H1 (cell line): ENCODE measurements around the gene UTP25. TPM values are rescaled to one million over a fixed set of nuclear protein-coding genes. Genes with fewer than 3 reads are reported as not detected.

Experiments used
- CTCF ChIA-PET: fragments of 300-600 bp; sonication (Branson Sonifier 250); formaldehyde crosslinking; loops from one replicate; lab custom pipeline; 2021; ENCODE audit not compliant: partially characterized antibody; lab: Charles Lee
- POLR2A ChIA-PET: fragments of 300-600 bp; sonication (Branson Sonifier 250); formaldehyde crosslinking; loops from one replicate; lab custom pipeline; 2021; ENCODE audit warnings: inconsistent platforms; ENCODE audit not compliant: partially characterized antibody; lab: Charles Lee
- DNase-seq, 2 experiments: peaks; one replicate each; pipeline versions ENCODE4 v3.0.0 to v3.0.0-alpha.2; 2010 to 2022; ENCODE audit warnings: low spot score in 2 of 2, low read depth in 1 of 2, mixed read lengths in 1 of 2
- FAIRE-seq: peaks from 2 replicates; lab custom pipeline; 2011; peaks lifted over from hg19 to GRCh38; lab: Jason Lieb, UNC
- H2AFZ ChIP-seq: 2 replicates; pipeline ENCODE4 v1.8.1; 2012; ENCODE audit warnings: low read length, inconsistent platforms
- H2AK5ac ChIP-seq: 2 replicates; pipeline ENCODE4 v1.6.1; 2013; ENCODE audit warnings: low read depth, low read length
- H2BK120ac ChIP-seq: replicated peaks from 2 replicates; pipeline ENCODE3; 2013; ENCODE audit warnings: low read depth, low read length, inconsistent platforms
- H2BK12ac ChIP-seq: 2 replicates; pipeline ENCODE4 v1.6.1; 2013; ENCODE audit warnings: low read depth, low read length
- H2BK15ac ChIP-seq: 2 replicates; pipeline ENCODE4 v1.6.1; 2013; ENCODE audit warnings: low read length
- H2BK20ac ChIP-seq: 2 replicates; pipeline ENCODE4 v1.6.1; 2013; ENCODE audit warnings: low read length
- H2BK5ac ChIP-seq: 2 replicates; pipeline ENCODE4 v1.6.1; 2013; ENCODE audit warnings: low read depth, low read length
- H3K14ac ChIP-seq: 2 replicates; pipeline ENCODE4 v1.6.1; 2013; ENCODE audit warnings: inconsistent platforms; ENCODE audit not compliant: insufficient read length
- H3K18ac ChIP-seq: 2 replicates; pipeline ENCODE4 v1.6.1; 2013; ENCODE audit warnings: low read length; ENCODE audit errors: extremely low read depth
- H3K23ac ChIP-seq: 2 replicates; pipeline ENCODE4 v1.6.1; 2013; ENCODE audit warnings: inconsistent platforms; ENCODE audit not compliant: insufficient read length
- H3K23me2 ChIP-seq: 2 replicates; pipeline ENCODE4 v1.6.1; 2013; ENCODE audit warnings: low read depth, low read length
- H3K27ac ChIP-seq: 2 replicates; pipeline ENCODE4 v1.6.1; 2011; ENCODE audit warnings: low read depth, low read length, inconsistent platforms
- H3K27me3 ChIP-seq, 4 experiments: replicated peaks in 1 of 4; 1 replicate in 1 of 4; 2 replicates in 3 of 4; pipeline versions ENCODE4 v1.6.1 to v1.8.1; 2011 to 2013; ENCODE audit warnings: low read length in 3 of 4, mild to moderate bottlenecking in 3 of 4, inconsistent platforms in 2 of 4, mixed read lengths in 2 of 4, moderate library complexity in 1 of 4; ENCODE audit not compliant: control insufficient read depth in 3 of 4, insufficient read depth in 3 of 4; ENCODE audit errors: extremely low read depth in 1 of 4
- H3K36me3 ChIP-seq, 4 experiments: 2 replicates each; pipeline versions ENCODE4 v1.6.1 to v1.8.1; 2011 to 2013; ENCODE audit warnings: mild to moderate bottlenecking in 4 of 4, low read length in 3 of 4, moderate library complexity in 2 of 4, control low read depth in 1 of 4, inconsistent platforms in 1 of 4; ENCODE audit not compliant: insufficient read depth in 4 of 4, control insufficient read depth in 2 of 4
- H3K4ac ChIP-seq: replicated peaks from 2 replicates; pipeline ENCODE3; 2013; ENCODE audit warnings: low read length, low read depth, mixed read lengths, inconsistent platforms; ENCODE audit not compliant: insufficient read length
- H3K4me1 ChIP-seq, 4 experiments: replicated peaks in 1 of 4; 1 replicate in 1 of 4; 2 replicates in 3 of 4; pipeline versions ENCODE4 v1.6.1 to v1.8.1; 2011 to 2013; ENCODE audit warnings: low read length in 3 of 4, inconsistent platforms in 2 of 4, mixed read lengths in 1 of 4; ENCODE audit not compliant: insufficient read depth in 4 of 4, control insufficient read depth in 3 of 4
- H3K4me2 ChIP-seq, 2 experiments: 2 replicates each; pipeline versions ENCODE4 v1.6.1 to v1.8.1; 2011 to 2013; ENCODE audit warnings: low read depth in 2 of 2, low read length in 2 of 2, control low read depth in 1 of 2, inconsistent platforms in 1 of 2, mild to moderate bottlenecking in 1 of 2; ENCODE audit not compliant: insufficient read depth in 1 of 2
- H3K4me3 ChIP-seq, 4 experiments: fragments of 200-600, 300-600 bp in 1 of 4; sonication (generic), shearing (Covaris generic), sonication (Bioruptor Twin) in 1 of 4; 2 replicates each; pipeline versions ENCODE4 v1.5.1 to v1.8.1; 2011 to 2016; ENCODE audit warnings: low read length in 4 of 4, low read depth in 3 of 4, control low read depth in 2 of 4, inconsistent platforms in 2 of 4, mild to moderate bottlenecking in 2 of 4, mixed read lengths in 1 of 4, moderate library complexity in 1 of 4; ENCODE audit not compliant: insufficient read depth in 2 of 4; ENCODE audit errors: extremely low read depth in 1 of 4
- H3K56ac ChIP-seq: replicated peaks from 2 replicates; pipeline ENCODE3; 2013; ENCODE audit warnings: low read depth, mild to moderate bottlenecking, mixed read lengths, low read length, inconsistent platforms; ENCODE audit not compliant: insufficient read length
- H3K79me1 ChIP-seq: 2 replicates; pipeline ENCODE4 v1.6.1; 2013; ENCODE audit warnings: low read depth, low read length, control low read depth
- H3K79me2 ChIP-seq, 2 experiments: 2 replicates each; pipeline versions ENCODE4 v1.6.1 to v1.8.1; 2012 to 2013; ENCODE audit warnings: low read length in 2 of 2, mild to moderate bottlenecking in 2 of 2, inconsistent platforms in 1 of 2; ENCODE audit not compliant: insufficient read depth in 2 of 2, control insufficient read depth in 1 of 2
- H3K9ac ChIP-seq, 4 experiments: replicated peaks in 1 of 4; 1 replicate in 1 of 4; 2 replicates in 3 of 4; pipeline versions ENCODE4 v1.6.1 to v1.8.1; 2011 to 2013; ENCODE audit warnings: low read depth in 3 of 4, low read length in 3 of 4, control low read depth in 2 of 4, mild to moderate bottlenecking in 2 of 4, moderate library complexity in 2 of 4, inconsistent platforms in 1 of 4; ENCODE audit errors: extremely low read depth in 1 of 4
- H3K9me3 ChIP-seq, 2 experiments: 2 replicates each; pipeline versions ENCODE4 v1.6.1 to v1.8.1; 2012 to 2013; ENCODE audit warnings: mild to moderate bottlenecking in 2 of 2, moderate library complexity in 2 of 2, control low read depth in 1 of 2, inconsistent platforms in 1 of 2, low read depth in 1 of 2, low read length in 1 of 2, mixed read lengths in 1 of 2; ENCODE audit not compliant: insufficient read depth in 2 of 2
- H4K20me1 ChIP-seq, 2 experiments: replicated peaks in 1 of 2; 2 replicates each; pipeline versions ENCODE3 to v1.8.1; 2011 to 2013; ENCODE audit warnings: inconsistent platforms in 2 of 2, low read length in 2 of 2, mild to moderate bottlenecking in 1 of 2; ENCODE audit not compliant: insufficient read depth in 2 of 2, control insufficient read depth in 1 of 2
- H4K5ac ChIP-seq: 2 replicates; pipeline ENCODE4 v1.6.1; 2013; ENCODE audit warnings: low read length, low read depth, mixed read lengths, inconsistent platforms; ENCODE audit not compliant: insufficient read length
- H4K8ac ChIP-seq: 2 replicates; pipeline ENCODE4 v1.8.0; 2013; ENCODE audit warnings: mild to moderate bottlenecking, moderate library complexity, low read length, inconsistent platforms; ENCODE audit not compliant: insufficient read depth; ENCODE audit errors: extremely low read depth
- H4K91ac ChIP-seq: replicated peaks from 2 replicates; pipeline ENCODE3; 2013; ENCODE audit warnings: low read length, mixed read lengths, inconsistent platforms; ENCODE audit not compliant: insufficient read length
- BACH1 ChIP-seq: IDR thresholded peaks from 2 replicates; pipeline ENCODE4 v1.6.1; 2012; ENCODE audit warnings: low read length, improper control_type of control experiment
- CBX8 ChIP-seq: fragments of 300-800, 300-1000 bp; sonication (generic); IDR thresholded peaks from 2 replicates; pipeline ENCODE4 v1.7.1; 2016; ENCODE audit warnings: low read depth, low read length, borderline replicate concordance
- CTBP2 ChIP-seq: IDR thresholded peaks from 2 replicates; pipeline ENCODE4 v1.7.0; 2011; ENCODE audit warnings: borderline replicate concordance, mild to moderate bottlenecking, moderate library complexity, mixed read lengths, low read length; ENCODE audit not compliant: insufficient read depth, insufficient read length
- JUND ChIP-seq: IDR thresholded peaks from 2 replicates; pipeline ENCODE4 v1.6.1; 2011; ENCODE audit warnings: mild to moderate bottlenecking, improper control_type of control experiment, low read length
- PHF8 ChIP-seq: fragments of 200-600 bp; sonication (generic); conservative IDR thresholded peaks from 2 replicates; pipeline ENCODE4 v1.7.1; 2012; ENCODE audit warnings: low read depth, mild to moderate bottlenecking, inconsistent platforms, low read length, moderate library complexity
- RFX5 ChIP-seq: IDR thresholded peaks from 2 replicates; pipeline ENCODE4 v1.6.1; 2011; ENCODE audit warnings: low read depth, low read length, improper control_type of control experiment, borderline replicate concordance
- RNF2 ChIP-seq: fragments of 200-900, 300-1000 bp; sonication (generic); IDR thresholded peaks from 2 replicates; pipeline ENCODE4 v1.7.1; 2016; ENCODE audit warnings: borderline replicate concordance, low read depth, mild to moderate bottlenecking, antibody characterized with exemption, low read length; ENCODE audit not compliant: poor library complexity, severe bottlenecking; ENCODE audit errors: missing control alignments
- SP1 ChIP-seq: IDR thresholded peaks from 2 replicates; pipeline ENCODE4 v1.6.1; 2011; ENCODE audit warnings: low read depth, low read length
- SRF ChIP-seq: IDR thresholded peaks from 2 replicates; pipeline ENCODE4 v1.6.1; 2011; ENCODE audit warnings: mild to moderate bottlenecking, low read depth, low read length, moderate library complexity
- TAF7 ChIP-seq: optimal IDR thresholded peaks from 2 replicates; pipeline ENCODE3; 2011; ENCODE audit warnings: low read depth, mild to moderate bottlenecking, inconsistent platforms, low read length, moderate library complexity, borderline replicate concordance
- ZNF274 ChIP-seq: IDR thresholded peaks from 2 replicates; pipeline ENCODE4 v1.7.0; 2012; ENCODE audit warnings: low read length, borderline replicate concordance; ENCODE audit errors: extremely low read depth
- WGBS, 2 experiments: shearing (Covaris generic) in 1 of 2; methylation state at CpG; one replicate each; pipeline versions ENCODE4 v1.1.6 to v1.1.7; 2013 to 2015; ENCODE audit warnings: low lambda C conversion rate in 2 of 2, mixed read lengths in 2 of 2, inconsistent platforms in 1 of 2, low coverage in 1 of 2, missing lambda C conversion rate in 1 of 2; ENCODE audit not compliant: insufficient replicate concordance in 2 of 2, insufficient coverage in 1 of 2, insufficient read length in 1 of 2; ENCODE audit errors: extremely low coverage in 1 of 2, missing lambda C conversion rate in 1 of 2; 5-methylcytosine and 5-hydroxymethylcytosine counted together
- polyA plus RNA-seq, 7 experiments: library from polyadenylated mRNA; depleted of rRNA in 3 of 7; stranded (reverse) in 5 of 7; unstranded in 2 of 7; fragments of >200 nt in 5 of 7; fragments of 200-250 nt in 2 of 7; gene quantifications; 1 replicate in 5 of 7; 2 replicates in 1 of 7; 4 replicates in 1 of 7; pipeline versions ENCODE4 v1.2.1 to v1.2.3, GENCODE V29; 2011 to 2013; ENCODE audit warnings: missing spikeins in 2 of 7, mixed read lengths in 2 of 7
- total RNA-seq: library from RNA; stranded (reverse); fragmentation: NEBNext Ultra II Directional; extraction: Animal tissue kit (Norgen Biotek cat#: 25700); gene quantifications from 2 replicates; pipeline ENCODE4 v1.2.1, GENCODE V29; 2021
- TF ChIP-seq, protein P1 (sequence below), 3 experiments: IDR thresholded peaks; 1 replicate in 2 of 3; 2 replicates in 1 of 3; pipeline versions ENCODE4 v1.5.1 to v1.6.1; 2011; ENCODE audit warnings: low read length in 3 of 3, mild to moderate bottlenecking in 3 of 3, inconsistent platforms in 2 of 3, low read depth in 1 of 3, moderate library complexity in 1 of 3; ENCODE audit not compliant: insufficient read depth in 1 of 3; ENCODE audit errors: control extremely low read depth in 1 of 3

Gene UTP25
- total and polyA plus RNA-seq, 2 of the 8 experiments (the other 6 are each of a cell fraction or from before 2014, with no cell fraction given), result 4.0 to 7.6 TPM

DNA sequence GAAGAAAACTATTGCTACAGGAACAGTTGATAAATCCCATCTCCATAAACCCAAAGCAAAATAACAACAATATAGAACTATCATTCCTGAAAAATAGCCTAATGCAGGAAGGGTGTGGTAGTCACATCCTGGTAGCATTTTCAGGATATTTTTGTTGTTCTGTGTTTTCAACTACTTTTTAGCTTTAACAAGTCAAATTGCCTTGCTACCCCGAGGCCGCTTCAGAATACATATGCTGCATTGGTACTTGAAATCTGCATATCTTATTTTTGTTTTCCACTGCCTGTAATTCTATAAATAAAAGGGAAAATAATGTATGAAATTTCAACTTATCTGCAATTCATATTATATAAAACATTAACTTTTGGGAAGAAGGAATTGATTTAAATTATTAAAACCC is 73.4 kb downstream of the UTP25 start:
- Histone ChIP-seq H2BK120ac (no peak overlapping the region), H3K27ac (no peak overlapping the region), H2BK5ac (no peak overlapping the region), H3K4ac (no peak overlapping the region), H3K23me2 (no peaks in the 10 kb centered on the region), H4K20me1 (no peaks in the 10 kb centered on the region), H3K18ac (no peak overlapping the region), H3K4me2 (no peak overlapping the region), H3K79me2 (no peaks in the 10 kb centered on the region), H3K36me3 (no peaks in the 10 kb centered on the region), H3K79me1 (no peaks in the 10 kb centered on the region), H4K5ac (no peak overlapping the region), H3K56ac (no peak overlapping the region), H3K9ac (no peak overlapping the region), H3K9me3 (no peaks in the 10 kb centered on the region), H2BK12ac (no peak overlapping the region), H3K4me1 (no peaks in the 10 kb centered on the region), H3K27me3 (no peaks in the 10 kb centered on the region), H4K91ac (no peak overlapping the region), H2AFZ (no peak overlapping the region), H2AK5ac (no peak overlapping the region), H3K14ac (no peak overlapping the region), H3K23ac (no peak overlapping the region), H3K4me3 (no peak overlapping the region), H2BK20ac (no peak overlapping the region), H2BK15ac (no peak overlapping the region), H4K8ac (no peak overlapping the region)
- DNase-seq (no peak), FAIRE-seq (no peak)
- CTCF ChIA-PET, result interaction anchor here (0.6 to 2.7 kb wide), 6 partner anchors 12 to 122 kb away, joined by 3 to 18 read pairs (median 10); no protein-coding TSS in a partner anchor
- POLR2A ChIA-PET, result no interaction called here
- WGBS, 2 experiments, result 85% methylated on average over 2 of the region's 2 CpGs; no CpG with 5 or more reads in 1 of the 2 experiments
- TF ChIP-seq PHF8 (no peak), JUND (no peak), RNF2 (no peak), SP1 (no peak), SRF (no peak), RFX5 (no peak), CTBP2 (no peak), CBX8 (no peak), TAF7 (no peak), BACH1 (no peak), ZNF274 (no peak)
- TF ChIP-seq, protein P1, sequence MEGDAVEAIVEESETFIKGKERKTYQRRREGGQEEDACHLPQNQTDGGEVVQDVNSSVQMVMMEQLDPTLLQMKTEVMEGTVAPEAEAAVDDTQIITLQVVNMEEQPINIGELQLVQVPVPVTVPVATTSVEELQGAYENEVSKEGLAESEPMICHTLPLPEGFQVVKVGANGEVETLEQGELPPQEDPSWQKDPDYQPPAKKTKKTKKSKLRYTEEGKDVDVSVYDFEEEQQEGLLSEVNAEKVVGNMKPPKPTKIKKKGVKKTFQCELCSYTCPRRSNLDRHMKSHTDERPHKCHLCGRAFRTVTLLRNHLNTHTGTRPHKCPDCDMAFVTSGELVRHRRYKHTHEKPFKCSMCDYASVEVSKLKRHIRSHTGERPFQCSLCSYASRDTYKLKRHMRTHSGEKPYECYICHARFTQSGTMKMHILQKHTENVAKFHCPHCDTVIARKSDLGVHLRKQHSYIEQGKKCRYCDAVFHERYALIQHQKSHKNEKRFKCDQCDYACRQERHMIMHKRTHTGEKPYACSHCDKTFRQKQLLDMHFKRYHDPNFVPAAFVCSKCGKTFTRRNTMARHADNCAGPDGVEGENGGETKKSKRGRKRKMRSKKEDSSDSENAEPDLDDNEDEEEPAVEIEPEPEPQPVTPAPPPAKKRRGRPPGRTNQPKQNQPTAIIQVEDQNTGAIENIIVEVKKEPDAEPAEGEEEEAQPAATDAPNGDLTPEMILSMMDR (IDR thresholded peaks at IDR 0.05; ENCODE audit: control extremely low read depth in 1 of 3, insufficient read depth in 1 of 3, low read depth in 1 of 3, low read length in 3 of 3), result no peak
